DMS153 treated with DMSO at 0.1 percent for 48 hours (cell line): ENCODE measurements around the gene KRTAP12-4.
"Not testable (repeated sequence)": the region's sequence is repeated elsewhere in the genome, so short reads cannot be mapped to it uniquely, and the experiment has no call there.

Source experiments
- DNase-seq: peaks from one replicate; lab custom pipeline; 2025; ENCODE audit not compliant: unreplicated experiment; lab: John Stamatoyannopoulos, UW

Gene KRTAP12-4

GRCh38 chr21:44613386-44614155, 40.9 kb downstream of the KRTAP12-4 start:
- DNase-seq = no peak

GRCh38 chr21:44612669-44613229, 41.7 kb downstream of the KRTAP12-4 start:
- DNase-seq = no peak

GRCh38 chr21:44612029-44612486, 42.4 kb downstream of the KRTAP12-4 start, which contains the start of gene KRTAP10-8:
KRTAP10-8 (plus strand) TSS chr21:44612079; CDS start chr21:44612101, 22 bp downstream.
- no peak for DNase-seq

- no peak for DNase-seq
Observed at GRCh38 chr21:44611551-44611950, 42.9 kb downstream of the KRTAP12-4 start.

GRCh38 chr21:44610157-44610843, 44.2 kb downstream of the KRTAP12-4 start:
- DNase-seq = not testable (repeated sequence)

- DNase-seq = no peak
Observed at GRCh38 chr21:44609193-44609592, 45.3 kb downstream of the KRTAP12-4 start.

GRCh38 chr21:44606495-44606894, 48.0 kb downstream of the KRTAP12-4 start:
- DNase-seq = no peak
